CD4-positive, alpha-beta T cell treated with Interleukin-15 for 4 hours (primary cell): ENCODE measurements around the gene CCDC27.
"Not testable (repeated sequence)": the region's sequence is repeated elsewhere in the genome, so short reads cannot be mapped to it uniquely, and the experiment has no call there.

Experiments
- DNase-seq: peaks from one replicate; pipeline ENCODE4 v3.0.0-alpha.2; 2020; ENCODE audit warnings: low spot score

Gene CCDC27

GRCh38 chr1:3796215-3797061, 44.2 kb downstream of the CCDC27 start, which contains the start of gene LRRC47:
Gene LRRC47 (minus strand): TSS chr1:3796498. CDS start chr1:3796476, 22 bp downstream.
- DNase-seq: peak; percentile 95

- DNase-seq: no peak
Observed at GRCh38 chr1:3799976-3800685, 47.9 kb downstream of the CCDC27 start.

GRCh38 chr1:3800795-3801194, 48.5 kb downstream of the CCDC27 start:
- DNase-seq: not testable (repeated sequence)

- no peak for DNase-seq
Observed at GRCh38 chr1:3803905-3804626, 51.8 kb downstream of the CCDC27 start.

GRCh38 chr1:3804627-3804944, 52.3 kb downstream of the CCDC27 start:
- DNase-seq: not testable (repeated sequence)

GRCh38 chr1:3805038-3805437, 52.8 kb downstream of the CCDC27 start:
- no peak for DNase-seq

- DNase-seq: no peak
Observed at GRCh38 chr1:3807769-3808168, 55.5 kb downstream of the CCDC27 start.

GRCh38 chr1:3809680-3810079, 57.4 kb downstream of the CCDC27 start:
- no peak for DNase-seq

- DNase-seq: not testable (repeated sequence)
Observed at GRCh38 chr1:3810149-3810761, 58.0 kb downstream of the CCDC27 start.

- no peak for DNase-seq
Observed at GRCh38 chr1:3811595-3811911, 59.3 kb downstream of the CCDC27 start.

GRCh38 chr1:3814065-3814464, 61.8 kb downstream of the CCDC27 start:
- DNase-seq: no peak

- no peak for DNase-seq
Observed at GRCh38 chr1:3814771-3815561, 62.7 kb downstream of the CCDC27 start.

- no peak for DNase-seq
Observed at GRCh38 chr1:3816331-3817137, 64.3 kb downstream of the CCDC27 start.

- DNase-seq: no peak
Observed at GRCh38 chr1:3817138-3817740, 65.0 kb downstream of the CCDC27 start.

GRCh38 chr1:3817821-3818597, 65.8 kb downstream of the CCDC27 start:
- DNase-seq: no peak

- no peak for DNase-seq
Observed at GRCh38 chr1:3819771-3820200, 67.5 kb downstream of the CCDC27 start.

- DNase-seq: no peak
Observed at GRCh38 chr1:3820316-3820715, 68.1 kb downstream of the CCDC27 start.

GRCh38 chr1:3821004-3821403, 68.8 kb downstream of the CCDC27 start:
- no peak for DNase-seq
